Measurements from ENCODE around the gene CMTM5.

CMTM5 gene, protein sequence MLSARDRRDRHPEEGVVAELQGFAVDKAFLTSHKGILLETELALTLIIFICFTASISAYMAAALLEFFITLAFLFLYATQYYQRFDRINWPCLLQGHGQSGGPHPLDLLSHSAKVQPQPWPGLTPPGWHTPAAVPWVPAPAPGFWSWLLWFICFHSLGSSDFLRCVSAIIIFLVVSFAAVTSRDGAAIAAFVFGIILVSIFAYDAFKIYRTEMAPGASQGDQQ

DNA sequence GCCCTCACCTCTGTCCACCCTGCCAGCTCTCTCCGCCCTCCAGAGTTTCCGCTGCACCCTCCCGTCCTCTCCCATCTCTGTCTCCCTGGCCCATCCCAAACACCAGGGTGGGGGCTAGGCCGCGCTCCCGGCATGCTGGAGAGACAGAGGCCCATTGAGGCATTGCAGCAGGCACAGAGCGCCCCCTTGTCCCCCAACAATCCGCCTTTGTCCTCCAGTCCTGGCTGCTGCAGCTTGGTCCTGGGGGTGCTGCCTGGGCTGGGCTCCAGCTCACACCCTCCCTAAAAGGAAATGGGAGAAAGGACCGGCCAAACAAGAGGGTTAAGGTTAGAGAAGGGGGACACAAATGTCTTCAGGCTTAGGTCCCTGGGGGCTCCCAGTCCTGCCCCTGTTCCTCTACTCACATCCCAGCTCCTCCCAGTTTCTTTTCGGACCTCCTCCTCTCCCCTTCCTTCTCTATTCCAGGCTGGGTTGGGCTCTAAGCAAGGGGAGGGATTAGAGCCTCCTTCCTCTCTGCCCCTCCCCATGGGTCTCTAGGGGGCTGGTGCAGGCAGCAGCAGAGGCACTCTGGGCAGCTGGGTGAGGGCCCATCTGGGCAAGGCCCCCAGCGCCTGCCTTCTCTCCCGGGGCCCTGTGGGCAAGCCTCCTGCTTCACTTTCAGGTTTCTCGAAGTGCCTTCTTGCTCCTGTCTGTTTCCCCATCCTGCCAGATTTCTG, at the start of gene CMTM5:
TSS of gene CMTM5 (plus strand) at position 565 of the 716 bp plus-strand sequence. CDS start 206 bp downstream, outside the sequence.
- DNase-seq (ENCODE audit: insufficient read length, low spot score) (no peak), FAIRE-seq (no peak)

DNA sequence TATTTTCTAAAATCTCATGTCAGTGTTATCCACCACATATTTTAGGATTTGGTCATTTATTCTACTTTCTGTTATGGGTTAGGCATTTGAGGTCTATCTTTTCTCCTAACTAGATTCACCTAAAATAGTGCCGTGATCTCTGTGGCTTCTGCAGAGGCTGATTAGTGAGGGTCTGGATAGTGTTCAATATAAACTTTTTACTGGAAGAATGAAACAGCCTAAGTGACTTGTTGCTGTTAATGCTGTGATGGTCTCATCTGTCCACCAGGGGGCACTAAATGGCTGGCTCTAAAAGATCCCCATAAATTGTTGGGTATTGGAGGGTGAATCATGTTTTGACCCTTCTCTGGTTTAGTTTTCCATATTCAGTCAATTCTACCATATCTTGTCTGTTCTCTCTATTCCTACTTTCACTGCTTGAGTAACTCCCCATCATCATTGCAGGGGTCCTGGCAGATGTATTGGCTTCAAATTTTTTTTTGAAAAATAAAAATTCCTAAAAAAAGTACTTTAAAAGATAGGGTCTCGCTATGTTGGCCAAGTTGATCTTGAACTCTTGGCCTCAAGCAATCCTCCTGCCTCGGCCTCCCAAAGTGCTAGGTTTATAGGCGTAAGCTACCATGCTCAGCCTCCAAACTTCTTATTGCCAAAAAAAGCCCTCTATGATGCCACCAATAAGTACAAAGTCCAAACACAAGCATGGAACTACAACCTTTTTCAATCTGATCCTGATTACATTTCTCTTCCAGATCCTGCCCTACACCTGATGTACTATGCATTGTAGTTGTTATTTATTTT, 48.7 kb upstream of the CMTM5 start:
- FAIRE-seq, result peak; percentile 67

DNA sequence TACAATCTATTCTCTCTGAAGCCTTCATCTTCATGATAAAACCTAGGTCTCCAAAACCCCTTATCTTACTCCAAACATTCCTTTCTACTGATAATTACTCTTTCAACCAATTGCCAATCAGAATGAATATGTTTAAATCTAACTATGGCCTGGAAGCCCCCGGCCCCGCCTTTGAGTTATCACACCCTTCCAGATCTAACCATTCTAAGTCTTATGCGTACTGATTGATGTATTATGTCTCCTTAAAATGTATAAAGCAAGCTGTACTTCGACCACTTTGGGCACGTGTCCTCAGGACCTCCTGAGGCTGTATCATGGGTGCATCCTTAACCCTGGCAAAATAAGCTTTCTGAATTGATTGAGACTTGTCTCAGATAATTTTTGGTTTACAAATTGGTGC, 41.2 kb upstream of the CMTM5 start:
- FAIRE-seq, result no peak

More for the DNA sequence above, 48.7 kb upstream of the CMTM5 start:
- DNase-seq (ENCODE audit: insufficient read length, low spot score), result peak; percentile 69

DNA sequence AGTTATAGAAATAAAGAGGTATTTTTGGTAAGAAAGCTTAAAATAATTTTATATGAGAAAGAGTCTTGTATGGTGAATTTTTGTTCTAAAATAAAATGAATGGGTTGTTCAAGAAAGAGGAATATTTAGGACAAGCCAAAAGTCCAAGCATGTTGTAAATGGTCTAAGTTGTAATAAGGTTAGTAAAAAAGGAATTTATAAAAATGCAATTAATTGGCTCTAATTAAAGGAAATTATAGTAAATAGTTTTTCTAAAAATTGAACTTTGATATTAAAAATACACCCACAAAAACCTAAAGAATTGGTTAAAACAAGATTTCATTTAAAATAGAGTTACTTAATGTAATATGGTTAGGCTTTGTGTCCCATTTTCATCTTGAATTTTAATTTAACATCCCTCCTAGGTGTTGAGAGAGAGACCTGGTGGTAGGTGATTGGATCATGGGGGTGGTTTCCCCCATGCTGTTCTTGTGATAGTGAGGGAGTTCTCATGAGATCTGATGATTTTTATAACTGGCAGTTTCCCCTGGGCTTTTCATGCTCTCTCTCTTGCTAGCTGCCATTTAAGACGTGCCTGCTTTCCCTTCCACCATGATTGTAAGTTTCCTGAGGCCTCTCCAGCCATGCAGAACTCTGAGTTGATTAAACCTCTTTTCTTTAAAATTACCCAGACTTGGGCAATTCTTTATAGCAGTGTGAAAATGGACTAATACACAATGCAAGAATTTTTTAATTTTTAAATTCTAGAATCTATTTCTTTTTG, 37.2 kb upstream of the CMTM5 start:
- DNase-seq (ENCODE audit: insufficient read length, low spot score), result no peak
- no peak for FAIRE-seq

More for the DNA sequence above, 41.2 kb upstream of the CMTM5 start:
- DNase-seq (ENCODE audit: insufficient read length, low spot score), result no peak

DNA sequence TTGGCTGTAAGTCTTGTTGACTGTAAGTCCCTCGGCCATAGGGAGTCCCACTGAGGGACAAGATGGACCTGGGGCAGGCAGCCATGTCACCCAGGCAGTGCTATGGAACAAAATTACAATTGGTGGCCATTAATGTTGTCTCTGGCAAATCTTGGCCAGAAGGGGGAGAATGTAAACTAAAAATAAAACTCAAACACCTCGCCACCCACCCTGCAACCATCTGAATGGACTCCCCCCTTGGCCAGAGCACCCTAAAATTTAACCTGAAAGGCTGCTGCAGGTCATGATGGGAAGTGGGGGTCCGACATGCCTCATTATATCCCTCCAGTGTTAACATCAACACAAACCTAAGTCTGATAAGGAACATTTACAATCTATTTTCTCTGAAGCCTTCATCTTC, 32.4 kb upstream of the CMTM5 start:
- FAIRE-seq (no peak), DNase-seq (ENCODE audit: insufficient read length, low spot score) (no peak)

DNA sequence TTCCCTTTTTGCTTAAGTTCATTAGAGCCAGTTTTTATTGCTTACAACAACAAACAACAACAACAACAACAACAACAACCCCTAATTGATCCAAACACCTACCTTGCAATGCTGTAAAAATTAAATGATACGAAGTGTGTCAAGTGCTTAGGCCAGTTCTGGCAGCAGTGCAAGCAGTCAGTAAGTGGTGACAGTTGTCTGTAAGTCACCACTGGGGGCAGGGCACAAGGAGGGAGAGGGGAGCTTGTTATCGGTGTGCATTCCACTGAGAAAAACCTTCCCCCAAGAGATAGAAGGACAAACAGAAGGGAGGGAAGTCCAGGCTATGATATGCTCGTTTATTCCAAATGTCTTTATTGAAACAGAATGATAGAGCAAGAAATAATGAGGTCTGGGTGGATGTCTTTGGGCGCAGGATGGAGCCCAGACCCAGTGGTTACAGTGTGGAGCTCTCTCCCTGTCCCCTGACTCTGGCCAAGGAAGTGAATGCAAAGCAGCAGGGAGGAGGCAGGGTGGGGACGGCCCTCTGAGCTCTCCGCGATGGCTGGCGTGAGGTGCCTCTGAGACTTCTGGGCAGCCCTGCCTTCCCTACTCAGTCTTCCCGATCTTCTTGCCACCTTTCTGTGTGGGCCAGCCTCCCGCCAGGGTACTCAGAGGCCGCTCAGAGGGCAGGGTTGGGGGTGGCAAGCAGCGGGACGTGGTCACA, 30.7 kb upstream of the CMTM5 start:
- FAIRE-seq (no peak), DNase-seq (ENCODE audit: insufficient read length, low spot score) (no peak)

DNA sequence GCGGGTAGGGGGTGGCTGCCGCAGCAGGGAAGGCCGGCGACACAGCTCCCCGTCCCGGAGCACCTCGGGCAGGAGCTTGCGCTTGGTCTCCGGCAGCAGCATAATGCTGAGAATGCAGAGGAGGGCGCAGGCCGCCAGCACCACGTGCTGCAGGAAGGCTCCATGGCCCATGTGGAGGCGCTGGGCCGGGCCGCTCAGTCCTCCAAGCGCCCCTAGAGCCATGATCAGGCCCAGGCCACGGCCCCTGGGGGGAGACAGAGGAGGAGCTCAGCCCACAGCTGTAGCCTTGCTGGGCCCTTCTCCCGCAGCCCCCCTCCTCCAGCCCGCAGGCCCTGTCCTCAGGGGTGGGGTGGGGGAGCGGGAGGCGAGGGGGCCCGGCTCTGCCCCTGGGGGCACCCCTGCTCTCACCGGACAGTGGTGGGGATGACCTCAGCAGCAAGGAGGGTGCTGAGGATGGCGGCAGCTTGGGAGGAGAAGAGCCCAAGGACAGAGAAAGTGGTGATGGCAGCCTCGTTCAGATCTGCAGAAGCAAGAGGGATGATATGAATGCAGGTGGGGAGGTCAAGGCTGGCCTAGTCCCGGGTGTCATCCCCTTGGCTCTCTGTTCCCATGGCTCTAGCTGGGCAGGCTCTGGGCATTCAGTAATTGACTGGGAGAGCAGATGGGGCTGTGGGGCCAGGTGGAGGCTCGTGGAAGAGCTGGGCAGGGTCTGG, 30.0 kb upstream of the CMTM5 start:
- FAIRE-seq, result no peak
- DNase-seq (ENCODE audit: insufficient read length, low spot score), result no peak

DNA sequence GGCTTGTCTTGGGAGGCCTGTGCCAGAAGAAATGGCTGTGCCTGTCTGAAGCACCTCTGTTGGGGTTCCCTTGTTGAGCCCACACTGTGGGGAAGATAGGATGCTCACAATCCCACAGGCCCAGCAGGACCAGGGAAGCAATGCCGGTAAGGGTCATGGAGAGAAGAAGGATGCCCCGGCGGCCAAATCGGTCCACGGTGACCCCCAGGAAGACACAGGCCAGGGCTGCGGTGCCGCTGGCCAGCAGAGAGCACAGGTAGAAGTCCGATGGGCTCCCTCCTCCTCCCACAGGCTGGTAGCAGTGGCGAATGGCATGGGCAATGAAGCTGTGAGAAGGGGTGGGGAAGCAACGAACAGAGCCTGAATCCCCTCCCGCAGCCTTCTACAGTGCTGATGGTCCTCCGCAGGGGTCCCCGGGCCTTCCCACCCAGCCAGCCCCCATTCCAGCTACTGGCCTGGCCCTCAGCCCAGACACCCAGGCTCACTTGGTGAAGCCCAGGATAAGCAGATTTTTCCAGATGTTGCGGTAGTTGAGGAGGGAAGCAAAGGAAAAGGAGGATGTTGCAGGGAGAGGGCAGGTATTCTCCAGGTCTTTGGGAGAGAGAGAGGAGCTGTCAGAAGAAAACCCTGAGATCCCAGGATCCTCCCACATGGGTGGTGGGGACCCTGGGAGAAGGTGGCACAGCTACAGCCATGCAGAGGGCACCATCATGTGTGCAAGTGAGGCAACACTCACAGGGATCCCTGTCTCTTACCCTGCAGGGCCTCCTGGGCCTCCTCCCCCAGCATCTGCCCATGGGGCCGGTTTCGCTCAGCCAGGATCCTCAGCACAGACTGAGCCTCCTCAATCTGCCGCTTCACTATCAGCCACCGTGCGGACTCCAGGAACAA, 29.2 kb upstream of the CMTM5 start:
- no peak for DNase-seq (ENCODE audit: insufficient read length, low spot score)
- FAIRE-seq, result no peak

DNA sequence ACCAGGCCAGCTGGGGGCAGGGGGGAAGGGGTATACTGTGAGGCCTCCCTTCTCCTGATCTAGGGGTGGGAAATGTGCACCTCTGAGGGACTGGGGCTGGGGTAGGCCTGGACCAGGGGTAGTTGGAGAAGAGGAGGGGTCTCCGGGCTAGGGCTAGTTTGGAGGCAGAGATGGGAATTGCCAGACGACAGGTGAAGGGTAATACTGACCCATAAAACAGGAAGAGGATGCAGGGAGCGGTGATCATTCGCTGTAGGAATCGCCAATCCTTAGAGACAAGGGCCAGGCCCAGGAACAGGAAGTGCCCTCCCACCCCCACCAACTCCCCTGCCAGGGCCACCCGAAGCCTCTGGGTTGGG, 28.6 kb upstream of the CMTM5 start:
- no peak for FAIRE-seq
- DNase-seq (ENCODE audit: insufficient read length, low spot score), result no peak

DNA sequence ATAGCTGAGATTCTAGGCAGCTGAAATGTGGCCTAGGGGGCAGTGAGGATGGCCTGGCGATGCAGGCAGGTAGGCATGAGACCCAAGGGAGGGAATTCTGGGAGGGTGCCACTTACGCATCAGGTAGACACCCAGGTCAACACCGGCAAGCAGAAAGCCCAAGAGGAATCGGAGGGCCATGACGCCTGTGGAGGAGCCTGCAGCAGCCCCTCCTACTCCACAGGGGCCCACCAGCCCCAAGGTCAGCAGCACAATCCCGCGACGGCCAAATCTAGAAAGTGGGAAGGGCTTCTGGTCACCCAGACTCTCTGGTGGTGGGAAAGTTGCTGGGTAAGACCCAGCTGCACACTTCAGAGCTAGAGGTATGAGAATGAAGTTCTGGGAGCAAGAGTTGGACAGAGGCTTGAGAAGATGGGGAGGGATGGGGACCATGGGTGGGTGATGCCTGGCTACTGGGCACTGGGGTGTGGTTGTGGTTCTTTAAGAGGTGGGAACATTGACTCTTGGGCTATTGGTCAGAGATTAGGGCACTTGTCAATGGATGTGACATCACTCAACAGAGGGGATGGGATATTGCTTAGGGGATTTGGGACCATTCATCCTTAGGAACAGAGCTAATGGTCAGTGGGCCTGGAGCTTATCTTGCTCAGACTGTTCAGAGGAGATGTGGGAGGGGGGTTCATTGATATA, 27.5 kb upstream of the CMTM5 start:
- no peak for DNase-seq (ENCODE audit: insufficient read length, low spot score)
- FAIRE-seq, result no peak

DNA sequence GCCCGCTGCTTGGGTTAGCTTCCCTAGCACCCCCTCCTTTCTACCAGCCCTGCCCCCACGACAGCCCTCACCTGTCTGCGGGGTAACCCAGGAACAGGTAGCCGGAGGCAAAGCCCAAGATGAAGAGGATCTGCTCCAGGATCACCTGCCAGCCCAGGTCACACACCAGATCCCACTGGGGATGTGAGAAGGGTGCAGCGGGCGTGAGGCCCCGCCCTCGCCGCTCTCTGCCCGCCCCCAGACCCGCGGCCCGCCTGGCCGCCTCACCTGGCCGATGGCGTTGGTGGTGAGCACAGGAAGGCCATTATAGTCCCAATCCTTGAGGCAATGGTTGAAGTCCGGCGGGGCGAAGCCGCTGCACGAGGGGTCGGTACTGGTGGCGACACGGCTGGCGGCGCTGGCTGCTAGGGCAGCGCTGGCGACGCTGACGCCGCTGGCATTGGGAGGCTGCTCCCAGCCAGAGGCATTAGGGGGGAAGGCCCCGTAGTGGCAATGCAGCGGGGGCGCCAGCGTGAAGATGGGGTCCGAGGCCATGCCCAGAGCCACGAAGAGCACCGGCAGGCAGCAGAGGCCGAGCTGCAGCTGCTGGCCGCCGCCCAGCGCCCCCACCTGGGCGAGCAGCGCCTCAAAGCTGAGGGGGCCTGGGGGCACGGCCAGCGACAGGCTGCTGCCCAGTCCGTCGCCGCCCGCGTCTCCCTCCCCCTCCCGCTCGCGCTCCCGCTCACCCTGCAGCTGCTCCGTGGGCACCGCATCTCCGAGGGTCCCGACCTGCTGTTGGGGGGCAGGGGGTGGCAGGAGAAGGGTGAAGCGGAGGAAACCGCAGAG, 25.0 kb upstream of the CMTM5 start:
- DNase-seq (ENCODE audit: insufficient read length, low spot score) (no peak), FAIRE-seq (no peak)

DNA sequence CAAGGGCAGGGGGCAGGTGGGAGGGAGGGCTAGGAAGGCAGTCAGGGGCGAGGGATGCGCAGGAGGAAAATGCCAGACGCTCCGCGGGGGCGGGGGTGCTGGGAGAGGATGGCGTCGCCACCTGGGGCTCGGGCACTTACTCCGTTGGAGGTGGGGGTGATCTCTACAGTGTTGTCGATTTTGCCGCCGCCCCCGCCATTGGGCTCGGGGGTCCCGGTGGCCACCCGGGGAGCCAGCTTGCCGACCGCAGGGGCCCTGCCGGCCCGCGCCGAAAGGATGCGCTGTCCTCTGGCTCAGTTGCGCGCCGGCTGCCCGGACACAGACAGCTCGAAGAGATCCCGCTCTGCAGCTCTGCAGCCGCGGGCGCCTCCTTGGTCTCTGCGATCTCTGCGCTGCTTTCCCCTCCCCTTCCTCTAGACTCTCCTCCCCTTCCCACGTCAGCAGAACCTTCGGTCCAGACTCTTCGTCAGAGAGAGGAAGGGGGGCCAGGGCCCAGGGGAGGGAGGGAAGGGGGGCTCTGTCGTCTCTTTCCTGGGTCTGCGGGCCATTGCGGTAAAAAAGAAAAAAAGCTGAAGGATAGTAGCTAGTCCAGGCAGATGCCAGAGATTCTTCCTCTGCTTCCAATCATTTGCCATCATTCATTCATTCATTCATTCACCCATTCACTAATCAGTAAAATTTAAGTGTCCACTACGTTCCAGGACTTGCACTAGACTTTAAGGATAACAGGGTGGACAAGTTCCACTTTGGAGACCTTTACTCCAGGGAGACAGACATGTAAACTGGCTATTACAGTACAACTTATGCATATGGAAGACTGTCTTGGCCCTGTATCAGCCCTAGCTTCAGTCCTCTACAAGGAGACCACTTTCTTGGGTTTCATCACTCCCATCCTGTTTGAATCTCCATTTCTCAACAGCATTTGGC, 24.1 kb upstream of the CMTM5 start, which contains the start of gene SLC22A17:
TSS of gene SLC22A17 (minus strand) at position 382 of the 927 bp plus-strand sequence.
- DNase-seq (ENCODE audit: insufficient read length, low spot score) (no peak), FAIRE-seq (no peak)

DNA sequence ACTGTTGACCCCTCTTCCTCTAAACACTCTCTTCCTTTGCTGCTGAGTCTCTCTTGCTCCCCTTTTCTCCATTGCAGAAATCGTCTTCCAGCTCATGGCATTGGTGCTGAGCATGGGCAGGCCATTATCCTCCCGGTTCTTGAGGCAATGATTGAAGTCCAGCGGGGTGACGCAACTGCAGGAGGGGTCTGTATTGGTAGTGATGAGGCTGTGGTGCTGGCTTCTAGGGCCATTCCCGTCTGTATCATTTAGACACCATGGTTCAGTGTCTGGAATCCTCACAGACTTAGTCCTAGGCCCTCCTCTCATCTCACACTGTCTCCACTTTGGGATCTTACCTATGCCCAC, 23.4 kb upstream of the CMTM5 start:
- FAIRE-seq (no peak), DNase-seq (ENCODE audit: insufficient read length, low spot score) (no peak)

DNA sequence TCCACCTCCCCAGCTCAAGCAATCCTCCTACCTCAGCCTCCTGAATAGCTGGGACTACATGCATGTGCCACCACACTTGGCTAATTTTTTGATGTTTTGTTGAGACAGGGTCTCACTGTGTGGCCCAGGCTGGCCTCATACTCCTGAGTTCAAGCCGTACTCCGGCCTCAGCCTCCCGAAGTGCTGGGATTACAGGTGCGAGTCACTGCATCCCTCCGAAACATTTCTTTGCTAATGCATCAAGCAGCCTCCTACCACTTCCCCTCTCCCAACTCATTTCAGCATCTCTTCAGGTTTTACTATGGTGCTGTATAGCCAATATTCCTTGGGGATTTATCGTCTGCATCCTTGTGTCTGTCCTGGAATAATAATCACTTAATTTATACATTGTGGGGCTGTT, 21.9 kb upstream of the CMTM5 start:
- no peak for FAIRE-seq
- no peak for DNase-seq (ENCODE audit: insufficient read length, low spot score)

DNA sequence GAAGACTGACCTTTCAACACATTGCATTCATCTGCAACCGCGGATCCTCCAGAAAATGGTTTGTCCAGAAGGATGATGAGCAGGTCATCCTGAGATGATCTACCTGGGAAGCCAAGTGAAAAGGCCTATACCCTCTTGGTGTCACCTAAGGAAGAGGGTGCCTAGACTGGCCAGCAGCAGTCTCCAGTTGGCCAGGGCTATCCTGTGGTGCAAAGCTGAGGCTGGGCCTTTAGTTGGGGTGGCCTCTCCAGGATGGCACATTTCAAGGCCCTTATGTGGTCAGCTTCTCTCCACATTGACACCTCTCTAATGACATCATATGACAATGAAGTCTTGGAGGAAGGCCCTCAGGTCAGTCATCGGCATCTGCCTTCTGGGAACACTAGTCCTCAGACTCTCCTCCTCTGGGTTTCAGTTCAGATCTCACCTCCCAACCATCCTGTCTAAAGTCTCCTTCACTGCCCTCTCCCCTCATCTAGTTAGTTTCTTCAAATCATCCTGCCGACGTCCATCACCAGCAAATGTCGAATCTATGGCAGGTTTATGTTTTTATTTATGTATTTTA, 20.9 kb upstream of the CMTM5 start:
- FAIRE-seq (no peak), DNase-seq (ENCODE audit: insufficient read length, low spot score) (no peak)

DNA sequence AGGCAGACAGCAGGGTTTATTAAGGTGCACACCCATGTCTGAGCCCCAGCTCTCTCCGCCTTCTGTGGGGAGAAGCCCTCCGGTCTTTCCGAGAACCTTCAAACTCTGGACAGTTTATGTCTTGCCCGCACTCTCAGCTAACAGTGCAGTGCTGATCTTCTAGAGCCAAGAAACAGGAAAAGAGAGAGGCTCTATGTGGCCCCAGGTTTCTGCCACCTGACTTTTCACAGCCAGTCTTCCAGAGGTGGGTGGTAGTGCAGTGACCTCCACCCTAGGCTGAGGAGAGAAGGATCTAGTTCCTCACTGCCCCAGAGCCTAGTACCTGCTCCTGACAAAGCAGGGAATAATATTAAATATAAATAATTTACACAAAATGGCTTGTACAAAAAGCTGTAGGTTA, 20.2 kb upstream of the CMTM5 start:
- FAIRE-seq (no peak), DNase-seq (ENCODE audit: insufficient read length, low spot score) (no peak)

Measured in GM19239 (cell line).